Gastrocnemius medialis (tissue), 4 donors: ENCODE measurements around the gene SCD. TPM values are rescaled to one million over a fixed set of nuclear protein-coding genes. Genes with fewer than 3 reads are reported as not detected.

Experiments used
- ATAC-seq, 2 donors: fragments of 150-250 bp; one replicate each; pipeline ENCODE4 v1.9.1; 2016
- DNase-seq, 2 donors: peaks; one replicate each; pipeline ENCODE4 v3.0.0-alpha.2; 2019
- H3K27ac ChIP-seq, 4 donors: fragments of 200-600 bp; sonication (generic); 1 replicate in 1 of 4; 2 replicates in 3 of 4; pipeline ENCODE4 v1.5.1; 2016 to 2018; ENCODE audit warnings: mild to moderate bottlenecking in 2 of 4, moderate library complexity in 1 of 4
- H3K27me3 ChIP-seq, 3 donors: fragments of 200-600 bp; sonication (generic) in 2 of 3; 1 replicate in 1 of 3; 2 replicates in 2 of 3; pipeline versions ENCODE4 v1.5.1 to v1.6.0; 2016 to 2019; ENCODE audit warnings: mild to moderate bottlenecking in 1 of 3, moderate library complexity in 1 of 3
- H3K36me3 ChIP-seq, 2 donors: fragments of 200-600 bp; sonication (generic) in 1 of 2; one replicate each; pipeline ENCODE4 v1.5.1; 2017 to 2018
- H3K4me1 ChIP-seq, 2 donors: fragments of 200-600 bp; sonication (generic) in 1 of 2; one replicate each; pipeline ENCODE4 v1.5.1; 2016 to 2017; ENCODE audit warnings: mild to moderate bottlenecking in 2 of 2
- H3K4me3 ChIP-seq, 4 donors: fragments of 200-600 bp; sonication (generic) in 3 of 4; 1 replicate in 1 of 4; 2 replicates in 3 of 4; pipeline ENCODE4 v1.5.1; 2016 to 2019; ENCODE audit warnings: mild to moderate bottlenecking in 2 of 4
- H3K9me3 ChIP-seq, 3 donors: fragments of 200-600 bp; sonication (generic) in 2 of 3; 1 replicate in 1 of 3; 2 replicates in 2 of 3; pipeline ENCODE4 v1.5.1; 2016 to 2019
- CTCF ChIP-seq, 5 experiments: fragments of 450-650 bp in 3 of 5; fragments of 200-600 bp in 2 of 5; sonication (generic) in 2 of 5; IDR thresholded peaks in 4 of 5; conservative IDR thresholded peaks in 1 of 5; 1 replicate in 4 of 5; 2 replicates in 1 of 5; pipeline ENCODE4 v1.5.1; 2016 to 2019; ENCODE audit warnings: antibody characterized with exemption in 5 of 5, mild to moderate bottlenecking in 3 of 5, moderate library complexity in 3 of 5
- POLR2A ChIP-seq, 2 donors: fragments of 450-650 bp; IDR thresholded peaks; one replicate each; pipeline ENCODE4 v1.6.1; 2017; ENCODE audit warnings: antibody characterized with exemption in 2 of 2, mild to moderate bottlenecking in 2 of 2, moderate library complexity in 2 of 2
- in situ Hi-C, 4 donors: fragments of 200-750 bp; cut with MboI; loops; one replicate each; pipeline versions ENCODE4 v1.15.0 to v1.8.0; 2017; ENCODE audit warnings: low sequenced_read_pairs in 4 of 4
- intact Hi-C: fragments of 100-400 bp; cut with DNase I; formaldehyde crosslinking; loops from one replicate; pipeline ENCODE4 v1.15.1; 2023; ENCODE audit warnings: low total_unique reads
- total RNA-seq, 4 donors: library from RNA; depleted of rRNA; stranded (reverse); fragments of >200 nt; gene quantifications; one replicate each; pipeline versions ENCODE4 v1.1.0 to v1.2.3, GENCODE V29; 2016

SCD gene
- total RNA-seq, 4 donors from 2014 or later = 1.1 to 1.9 (median 1.6) TPM

GRCh38 chr10:100395626-100396025 lies 48.6 kb downstream of the SCD start:
- TF ChIP-seq CTCF (IDR thresholded peaks at IDR 0.05 in 4 of 5, conservative IDR thresholded peaks at IDR 0.05 in 1 of 5) (no peak), POLR2A (IDR thresholded peaks at IDR 0.05) (no peak)
- no peaks in the 10 kb centered on the region for H3K4me1 ChIP-seq
- intact Hi-C loops = no loop called here
- DNase-seq (no peak), ATAC-seq (no peak)
- no peaks in the 10 kb centered on the region for H3K36me3 ChIP-seq
- no peak overlapping the region for H3K27ac ChIP-seq
- H3K4me3 ChIP-seq = no peak overlapping the region
- H3K27me3 ChIP-seq = no peaks in the 10 kb centered on the region
- H3K9me3 ChIP-seq = no peaks in the 10 kb centered on the region
- in situ Hi-C loops = no loop called here

GRCh38 chr10:100396605-100397004 lies 49.6 kb downstream of the SCD start:
- in situ Hi-C loops (no loop called here), intact Hi-C loops (no loop called here)
- ATAC-seq (no peak), DNase-seq (no peak)
- no peaks in the 10 kb centered on the region for H3K36me3 ChIP-seq
- H3K9me3 ChIP-seq = no peaks in the 10 kb centered on the region
- TF ChIP-seq POLR2A (IDR thresholded peaks at IDR 0.05) = no peak
- no peak for TF ChIP-seq CTCF (IDR thresholded peaks at IDR 0.05 in 4 of 5, conservative IDR thresholded peaks at IDR 0.05 in 1 of 5)
- no peaks in the 10 kb centered on the region for H3K4me1 ChIP-seq
- H3K4me3 ChIP-seq = no peak overlapping the region
- no peaks in the 10 kb centered on the region for H3K27me3 ChIP-seq
- H3K27ac ChIP-seq = no peak overlapping the region

- Histone ChIP-seq H3K36me3 (no peaks in the 10 kb centered on the region), H3K27ac (no peak overlapping the region), H3K27me3 (no peaks in the 10 kb centered on the region), H3K9me3 (no peaks in the 10 kb centered on the region), H3K4me3 (no peak overlapping the region), H3K4me1 (no peaks in the 10 kb centered on the region)
- TF ChIP-seq CTCF (IDR thresholded peaks at IDR 0.05 in 4 of 5, conservative IDR thresholded peaks at IDR 0.05 in 1 of 5) (no peak), POLR2A (IDR thresholded peaks at IDR 0.05) (no peak)
- DNase-seq (no peak), ATAC-seq (no peak)
- intact Hi-C loops (no loop called here), in situ Hi-C loops (no loop called here)
Measured at GRCh38 chr10:100401631-100402328, 54.7 kb downstream of the SCD start.

GRCh38 chr10:100403734-100404133 lies 56.7 kb downstream of the SCD start:
- H3K27me3 ChIP-seq = no peaks in the 10 kb centered on the region
- H3K4me3 ChIP-seq = no peak overlapping the region
- H3K27ac ChIP-seq = no peak overlapping the region
- intact Hi-C loops = no loop called here
- no peak for ATAC-seq
- TF ChIP-seq POLR2A (IDR thresholded peaks at IDR 0.05) (no peak), CTCF (IDR thresholded peaks at IDR 0.05 in 4 of 5, conservative IDR thresholded peaks at IDR 0.05 in 1 of 5) (no peak)
- DNase-seq = no peak
- no peaks in the 10 kb centered on the region for H3K4me1 ChIP-seq
- no peaks in the 10 kb centered on the region for H3K36me3 ChIP-seq
- in situ Hi-C loops = no loop called here
- no peaks in the 10 kb centered on the region for H3K9me3 ChIP-seq

GRCh38 chr10:100413173-100413572 lies 66.1 kb downstream of the SCD start:
- Histone ChIP-seq H3K9me3 (no peaks in the 10 kb centered on the region), H3K36me3 (no peaks in the 10 kb centered on the region), H3K4me3 (no peak overlapping the region), H3K4me1 (no peaks in the 10 kb centered on the region), H3K27ac (no peak overlapping the region), H3K27me3 (no peaks in the 10 kb centered on the region)
- TF ChIP-seq CTCF (IDR thresholded peaks at IDR 0.05 in 4 of 5, conservative IDR thresholded peaks at IDR 0.05 in 1 of 5) = no peak
- no peak for DNase-seq
- intact Hi-C loops (no loop called here), in situ Hi-C loops (no loop called here)
- no peak for ATAC-seq
